CD4-positive, alpha-beta T cell treated with Interleukin-2 at 100 ng/mL for 4 hours (primary cell): ENCODE results near the gene MBOAT1.
"Not testable (repeated sequence)": the region's sequence is repeated elsewhere in the genome, so short reads cannot be mapped to it uniquely, and the experiment has no call there.

Experiments used
- DNase-seq: peaks from one replicate; pipeline ENCODE4 v3.0.0-alpha.2; 2020; ENCODE audit warnings: low spot score

MBOAT1 gene

GRCh38 chr6:20202699-20203302 lies 9.5 kb downstream of the MBOAT1 start:
- DNase-seq: no peak

- no peak for DNase-seq
Measured at GRCh38 chr6:20202324-20202658, 10.0 kb downstream of the MBOAT1 start.

GRCh38 chr6:20200761-20201630 lies 11.3 kb downstream of the MBOAT1 start:
- no peak for DNase-seq

- DNase-seq: no peak
Measured at GRCh38 chr6:20198775-20199174, 13.5 kb downstream of the MBOAT1 start.

- no peak for DNase-seq
Measured at GRCh38 chr6:20198156-20198774, 14.0 kb downstream of the MBOAT1 start.

GRCh38 chr6:20197251-20197650 lies 15.0 kb downstream of the MBOAT1 start:
- DNase-seq: no peak

GRCh38 chr6:20192625-20193024 lies 19.6 kb downstream of the MBOAT1 start:
- no peak for DNase-seq

- DNase-seq: no peak
Measured at GRCh38 chr6:20191992-20192391, 20.3 kb downstream of the MBOAT1 start.

- no peak for DNase-seq
Measured at GRCh38 chr6:20188630-20189075, 23.6 kb downstream of the MBOAT1 start.

GRCh38 chr6:20186981-20187380 lies 25.3 kb downstream of the MBOAT1 start:
- DNase-seq: no peak

GRCh38 chr6:20183706-20184105 lies 28.6 kb downstream of the MBOAT1 start:
- no peak for DNase-seq

- no peak for DNase-seq
Measured at GRCh38 chr6:20182926-20183521, 29.2 kb downstream of the MBOAT1 start.

GRCh38 chr6:20182069-20182468 lies 30.2 kb downstream of the MBOAT1 start:
- no peak for DNase-seq

GRCh38 chr6:20180935-20181334 lies 31.3 kb downstream of the MBOAT1 start:
- DNase-seq: no peak

- not testable (repeated sequence) for DNase-seq
Measured at GRCh38 chr6:20179287-20180045, 32.8 kb downstream of the MBOAT1 start.

GRCh38 chr6:20178327-20178726 lies 33.9 kb downstream of the MBOAT1 start:
- no peak for DNase-seq

GRCh38 chr6:20175810-20176410 lies 36.4 kb downstream of the MBOAT1 start:
- DNase-seq: no peak

GRCh38 chr6:20173833-20174792 lies 38.2 kb downstream of the MBOAT1 start:
- DNase-seq: no peak

GRCh38 chr6:20172842-20173456 lies 39.3 kb downstream of the MBOAT1 start:
- no peak for DNase-seq
